HG03060 (cell line): ENCODE results near the gene UNC45A.
"Not testable (repeated sequence)": the region's sequence is repeated elsewhere in the genome, so short reads cannot be mapped to it uniquely, and the experiment has no call there.

Experiments
- ATAC-seq: cut with Tn5 transposase; IDR thresholded peaks from one replicate; pipeline ENCODE4 v1.9.1; 2021; ENCODE audit warnings: low read depth, moderate number of reproducible peaks; ENCODE audit not compliant: unreplicated experiment

The UNC45A gene

GRCh38 chr15:90902840-90903732 lies 32.0 kb upstream of the UNC45A start, which contains the start of gene MAN2A2:
MAN2A2 (plus strand) TSS chr15:90903302; CDS start chr15:90904208, 906 bp downstream.
- peak; percentile 37 for ATAC-seq

- ATAC-seq, result no peak
These were observed 31.1 kb upstream of the UNC45A start for GRCh38 chr15:90903733-90904536.

GRCh38 chr15:90904746-90905145 lies 30.3 kb upstream of the UNC45A start:
- ATAC-seq, result no peak

GRCh38 chr15:90905306-90906180 lies 29.5 kb upstream of the UNC45A start:
- ATAC-seq, result no peak

- ATAC-seq, result no peak
These were observed 28.8 kb upstream of the UNC45A start for GRCh38 chr15:90906181-90906849.

GRCh38 chr15:90907051-90907660 lies 27.9 kb upstream of the UNC45A start:
- ATAC-seq, result no peak

- ATAC-seq, result no peak
These were observed 27.1 kb upstream of the UNC45A start for GRCh38 chr15:90907838-90908507.

- ATAC-seq, result not testable (repeated sequence)
These were observed 25.6 kb upstream of the UNC45A start for GRCh38 chr15:90909449-90909848.

- ATAC-seq, result no peak
These were observed 25.1 kb upstream of the UNC45A start for GRCh38 chr15:90909976-90910375.

- ATAC-seq, result no peak
These were observed 24.4 kb upstream of the UNC45A start for GRCh38 chr15:90910441-90911301.

GRCh38 chr15:90911302-90911623 lies 23.8 kb upstream of the UNC45A start:
- no peak for ATAC-seq

- no peak for ATAC-seq
These were observed 22.9 kb upstream of the UNC45A start for GRCh38 chr15:90911906-90912769.

GRCh38 chr15:90912770-90913075 lies 22.4 kb upstream of the UNC45A start:
- no peak for ATAC-seq

- ATAC-seq, result no peak
These were observed 21.6 kb upstream of the UNC45A start for GRCh38 chr15:90913398-90913944.

GRCh38 chr15:90914305-90915080 lies 20.6 kb upstream of the UNC45A start:
- ATAC-seq, result no peak

- ATAC-seq, result no peak
These were observed 19.8 kb upstream of the UNC45A start for GRCh38 chr15:90915216-90915807.
